Neural crest cell (in vitro differentiated cells): ENCODE measurements around the gene PRKCB. TPM values are rescaled to one million over a fixed set of nuclear protein-coding genes. Genes with fewer than 3 reads are reported as not detected.
"Not testable (repeated sequence)": the region's sequence is repeated elsewhere in the genome, so short reads cannot be mapped to it uniquely, and the experiment has no call there.

Experiments
- DNase-seq: peaks from one replicate; pipeline ENCODE4 v3.0.0; 2021; ENCODE audit warnings: low read depth, mixed read lengths, low spot score
- H3K27ac Mint-ChIP-seq: one replicate; pipeline ENCODE4 v1.8.0; 2021; ENCODE audit warnings: mild to moderate bottlenecking, mixed read lengths; ENCODE audit not compliant: unreplicated experiment
- H3K27me3 Mint-ChIP-seq: 2 replicates; pipeline ENCODE4 v1.8.0; 2021; ENCODE audit warnings: low read depth, mild to moderate bottlenecking, mixed read lengths
- H3K36me3 Mint-ChIP-seq: 2 replicates; pipeline ENCODE4 v1.8.0; 2021; ENCODE audit warnings: low read depth, mild to moderate bottlenecking, mixed read lengths
- H3K4me1 Mint-ChIP-seq: 2 replicates; pipeline ENCODE4 v1.8.0; 2021; ENCODE audit warnings: mixed read lengths
- H3K4me3 Mint-ChIP-seq: one replicate; pipeline ENCODE4 v1.8.0; 2021; ENCODE audit warnings: mild to moderate bottlenecking, mixed read lengths
- H3K9me3 Mint-ChIP-seq: 2 replicates; pipeline ENCODE4 v1.8.0; 2021; ENCODE audit warnings: mixed read lengths
- CTCF ChIP-seq: fragments of 200-600 bp; sonication (generic); conservative IDR thresholded peaks from 2 replicates; pipeline ENCODE4 v1.5.0; 2021; ENCODE audit warnings: antibody characterized with exemption, mild to moderate bottlenecking
- total RNA-seq: library from RNA; stranded (reverse); gene quantifications from 2 replicates; pipeline ENCODE4 v1.2.1, GENCODE V29; 2021

PRKCB gene
- total RNA-seq, 1 donor from 2014 or later: 0.77 TPM

- H3K36me3 Mint-ChIP-seq: no peaks in the 10 kb centered on the region
- H3K27me3 Mint-ChIP-seq: no peaks in the 10 kb centered on the region
- H3K4me1 Mint-ChIP-seq: peaks cover 5% of the 10 kb centered on the region
- no peak overlapping the region for H3K4me3 Mint-ChIP-seq
- H3K9me3 Mint-ChIP-seq: no peaks in the 10 kb centered on the region
- DNase-seq: no peak
- TF ChIP-seq CTCF: no peak
- no peak overlapping the region for H3K27ac Mint-ChIP-seq
Observed at GRCh38 chr16:24150282-24150681, 314.5 kb downstream of the PRKCB start.

GRCh38 chr16:24151482-24151939, 315.7 kb downstream of the PRKCB start:
- H3K27ac Mint-ChIP-seq: no peak overlapping the region

GRCh38 chr16:24152048-24152447, 316.3 kb downstream of the PRKCB start:
- not testable (repeated sequence) for H3K27ac Mint-ChIP-seq, H3K9me3 Mint-ChIP-seq, H3K4me1 Mint-ChIP-seq

More at GRCh38 chr16:24151482-24151939, 315.7 kb downstream of the PRKCB start:
- peaks cover 2% of the 10 kb centered on the region for H3K27me3 Mint-ChIP-seq
- no peak overlapping the region for H3K4me3 Mint-ChIP-seq
- peaks cover 5% of the 10 kb centered on the region for H3K4me1 Mint-ChIP-seq
- TF ChIP-seq CTCF: no peak
- DNase-seq: no peak
- no peaks in the 10 kb centered on the region for H3K9me3 Mint-ChIP-seq
- no peaks in the 10 kb centered on the region for H3K36me3 Mint-ChIP-seq

GRCh38 chr16:24152826-24153225, 317.0 kb downstream of the PRKCB start:
- no peak overlapping the region for H3K4me3 Mint-ChIP-seq

More at GRCh38 chr16:24152048-24152447, 316.3 kb downstream of the PRKCB start:
- not testable (repeated sequence) for H3K4me3 Mint-ChIP-seq, H3K27me3 Mint-ChIP-seq, DNase-seq, H3K36me3 Mint-ChIP-seq

GRCh38 chr16:24156777-24157176, 321.0 kb downstream of the PRKCB start:
- no peak for TF ChIP-seq CTCF
- DNase-seq: no peak
- no peaks in the 10 kb centered on the region for H3K36me3 Mint-ChIP-seq
- no peak overlapping the region for H3K4me3 Mint-ChIP-seq
- H3K27me3 Mint-ChIP-seq: peaks cover 2% of the 10 kb centered on the region
- H3K4me1 Mint-ChIP-seq: no peaks in the 10 kb centered on the region
- H3K27ac Mint-ChIP-seq: no peak overlapping the region
- no peaks in the 10 kb centered on the region for H3K9me3 Mint-ChIP-seq

More at GRCh38 chr16:24152826-24153225, 317.0 kb downstream of the PRKCB start:
- no peak for TF ChIP-seq CTCF
- Mint-ChIP-seq H3K4me1 (peaks cover 5% of the 10 kb centered on the region), H3K27ac (no peak overlapping the region), H3K27me3 (peaks cover 2% of the 10 kb centered on the region), H3K36me3 (no peaks in the 10 kb centered on the region), H3K9me3 (no peaks in the 10 kb centered on the region)
- no peak for DNase-seq

GRCh38 chr16:24163935-24164334, 328.2 kb downstream of the PRKCB start:
- no peak for TF ChIP-seq CTCF
- Mint-ChIP-seq H3K4me3 (no peak overlapping the region), H3K27me3 (peaks cover 17% of the 10 kb centered on the region), H3K4me1 (no peaks in the 10 kb centered on the region), H3K27ac (no peak overlapping the region), H3K9me3 (no peaks in the 10 kb centered on the region), H3K36me3 (no peaks in the 10 kb centered on the region)
- no peak for DNase-seq
